ENCODE measurements around the gene B3GALNT2.
A peak's percentile ranks its signal among the peaks of the same experiment; 100 is the strongest.

B3GALNT2 gene

DNA sequence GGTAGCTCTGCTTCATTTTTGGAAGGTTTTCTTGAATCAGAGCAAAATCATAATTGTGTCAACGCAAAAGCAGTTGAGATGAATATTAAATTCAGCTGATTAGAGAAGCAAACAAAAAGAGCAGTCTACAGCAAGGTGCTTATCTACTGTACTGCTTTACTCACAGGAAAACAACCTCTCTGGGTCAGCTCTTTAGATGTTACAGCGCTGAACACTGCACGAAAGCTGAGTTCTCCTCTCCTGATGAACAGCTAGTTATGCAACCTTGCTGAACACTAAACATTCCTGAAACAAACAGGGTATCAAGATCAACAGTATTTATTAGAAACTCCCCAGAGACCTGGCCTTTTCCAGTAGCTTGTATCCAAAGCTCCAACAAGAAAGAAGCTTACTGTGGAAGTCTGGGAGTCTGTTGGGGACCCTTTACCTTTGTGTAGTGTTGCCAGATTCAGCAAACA is 95.7 kb downstream of the B3GALNT2 start:
- DNase-seq, result no peak

DNA sequence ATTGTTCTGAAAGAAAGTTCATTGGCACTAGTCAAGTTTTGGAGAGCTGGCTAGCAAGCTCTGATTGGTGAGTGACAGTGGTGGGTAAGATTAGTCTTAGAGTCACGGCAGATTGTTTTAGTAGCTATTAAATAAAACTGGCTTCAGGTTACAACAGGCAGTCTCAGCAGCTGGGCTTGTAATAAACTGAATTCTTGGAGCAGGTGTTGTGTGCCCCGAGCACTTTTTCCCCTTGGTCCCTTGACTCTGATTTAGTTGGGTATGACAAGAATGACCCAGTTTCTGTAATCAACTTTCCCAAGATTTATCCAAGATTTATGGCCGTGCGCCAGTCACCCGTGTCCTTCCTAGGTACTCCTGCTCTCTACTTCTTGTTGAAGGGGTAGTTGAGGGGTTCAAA is 96.8 kb downstream of the B3GALNT2 start:
- DNase-seq, result no peak

DNA sequence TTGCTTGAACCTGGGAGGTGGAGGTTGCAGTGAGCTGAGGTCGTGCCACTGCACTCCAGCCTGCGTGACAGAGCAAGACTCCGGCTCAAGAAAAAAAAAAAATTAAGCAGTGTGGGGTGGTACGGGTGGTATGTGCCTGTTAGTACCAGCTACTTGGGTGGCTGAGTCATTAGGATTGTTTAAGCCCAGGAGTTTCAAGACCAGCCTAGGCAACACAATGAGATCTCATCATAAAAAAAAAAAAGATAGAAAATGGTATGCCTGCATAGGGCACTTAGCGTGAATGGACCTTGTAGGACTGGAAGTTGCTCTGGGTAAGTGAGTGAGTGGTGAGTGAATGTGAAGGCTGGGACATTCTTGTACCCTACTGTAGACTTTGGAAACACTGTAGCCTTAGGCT is 100.1 kb downstream of the B3GALNT2 start:
- DNase-seq, result peak; percentile 70

- DNase-seq, result no peak
Observed at GRCh38 chr1:235403593-235403992, 100.7 kb downstream of the B3GALNT2 start.

DNA sequence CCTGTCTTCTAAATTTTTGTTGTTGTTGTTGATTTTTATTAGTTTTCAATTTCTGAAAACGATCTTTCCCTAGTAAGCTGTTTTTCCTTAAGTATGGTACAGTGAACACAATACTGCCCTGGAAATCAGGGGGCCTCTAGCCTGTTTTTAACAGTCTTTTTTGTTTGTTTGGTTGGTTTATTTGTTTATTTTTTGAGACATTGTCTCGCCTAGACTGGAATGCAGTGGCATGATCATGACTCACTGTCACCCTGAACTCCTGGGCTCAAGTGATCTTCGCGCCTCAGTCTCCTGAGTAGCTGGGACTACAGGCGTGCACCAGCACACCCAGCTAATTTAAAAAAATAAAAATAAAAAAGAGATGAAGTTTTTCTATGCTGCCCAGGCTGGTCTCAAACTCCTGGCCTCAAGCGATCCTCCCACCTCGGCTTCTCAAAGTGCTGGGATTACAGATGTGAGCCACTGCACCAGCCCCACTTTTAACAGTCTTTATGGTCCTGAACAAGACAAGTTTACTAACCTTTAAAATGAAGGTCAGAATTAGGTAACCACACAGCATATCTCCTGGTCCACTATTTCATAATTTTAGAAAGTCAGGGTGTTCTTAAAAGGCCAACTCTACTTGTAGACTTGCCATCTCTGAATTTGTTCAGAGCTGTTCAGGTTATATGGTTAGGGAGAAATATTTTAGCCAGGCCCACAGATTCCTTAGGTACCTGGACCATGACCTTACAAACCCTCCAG is 101.6 kb downstream of the B3GALNT2 start:
- DNase-seq, result peak; percentile 41

GRCh38 chr1:235401251-235401650 is 103.0 kb downstream of the B3GALNT2 start:
- DNase-seq, result no peak

Measured in kidney glomerular epithelial cell (primary cell).